GM10266 (cell line): ENCODE measurements around the gene TAF11L12.
"Not testable (repeated sequence)": the region's sequence is repeated elsewhere in the genome, so short reads cannot be mapped to it uniquely, and the experiment has no call there.

Source experiments
- DNase-seq: peaks from one replicate; pipeline ENCODE4 v3.0.0; 2012; ENCODE audit errors: extremely low spot score
- CTCF ChIP-seq: IDR thresholded peaks from 2 replicates; pipeline ENCODE4 v1.5.1; 2012; ENCODE audit warnings: mild to moderate bottlenecking, low read depth; ENCODE audit not compliant: control insufficient read depth, insufficient read depth; ENCODE audit errors: missing control alignments

Gene TAF11L12

GRCh38 chr5:17610092-17610491 lies at the start of gene TAF11L12:
Gene TAF11L12, plus strand, starts transcription at chr5:17610392.
- not testable (repeated sequence) for DNase-seq

- DNase-seq: not testable (repeated sequence)
These were observed 24.5 kb upstream of the TAF11L12 start, which contains the start of gene TAF11L7 for GRCh38 chr5:17585658-17586057. Gene TAF11L7, minus strand, starts transcription at chr5:17585758.

- not testable (repeated sequence) for DNase-seq
These were observed 19.3 kb upstream of the TAF11L12 start, which contains the start of gene TAF11L8 for GRCh38 chr5:17590860-17591259. Gene TAF11L8, minus strand, starts transcription at chr5:17590960.

- not testable (repeated sequence) for DNase-seq
These were observed 15.9 kb upstream of the TAF11L12 start, which contains the start of gene TAF11L9 for GRCh38 chr5:17594255-17594654. Gene TAF11L9, minus strand, starts transcription at chr5:17594394.

- DNase-seq: not testable (repeated sequence)
These were observed 12.5 kb upstream of the TAF11L12 start, which contains the start of gene TAF11L10 for GRCh38 chr5:17597728-17598127. Gene TAF11L10, minus strand, starts transcription at chr5:17597828.

GRCh38 chr5:17603880-17604279 lies 6.3 kb upstream of the TAF11L12 start, which contains the start of gene TAF11L11:
Gene TAF11L11, plus strand, starts transcription at chr5:17604183.
- not testable (repeated sequence) for DNase-seq

GRCh38 chr5:17604951-17605350 lies 5.2 kb upstream of the TAF11L12 start:
- TF ChIP-seq CTCF: no peak

GRCh38 chr5:17607461-17607860 lies 2.7 kb upstream of the TAF11L12 start:
- not testable (repeated sequence) for DNase-seq

More at GRCh38 chr5:17604951-17605350, 5.2 kb upstream of the TAF11L12 start:
- no peak for DNase-seq

- no peak for TF ChIP-seq CTCF
- DNase-seq: no peak
These were observed 4.8 kb downstream of the TAF11L12 start for GRCh38 chr5:17614872-17615605.

- DNase-seq: no peak
- no peak for TF ChIP-seq CTCF
These were observed 9.2 kb downstream of the TAF11L12 start for GRCh38 chr5:17619354-17619753.

GRCh38 chr5:17620627-17621026 lies 10.4 kb downstream of the TAF11L12 start:
- DNase-seq: no peak
- no peak for TF ChIP-seq CTCF
